K562 (cell line): ENCODE results near the gene POFUT2. TPM values are rescaled to one million over a fixed set of nuclear protein-coding genes. Genes with fewer than 3 reads are reported as not detected.
A peak's percentile ranks its signal among the peaks of the same experiment; 100 is the strongest.

ENCODE experiments used
- ATF2 ChIP-seq: sonication (generic); formaldehyde crosslinking; IDR thresholded peaks from 2 replicates; pipeline ENCODE4 v1.8.1; 2022; ENCODE audit warnings: missing genetic modification reagents
- BCOR ChIP-seq: fragments of 450-650 bp; IDR thresholded peaks from 2 replicates; pipeline ENCODE4 v1.6.1; 2016
- CHCHD3 ChIP-seq: fragments of 250-450 bp; sonication (Bioruptor Pico); IDR thresholded peaks from 2 replicates; pipeline ENCODE4 v2.1.2; 2022; ENCODE audit warnings: mild to moderate bottlenecking
- ELF4 ChIP-seq: fragments of 450-650 bp; formaldehyde crosslinking; IDR thresholded peaks from 2 replicates; pipeline ENCODE4 v1.4.0; 2022; ENCODE audit warnings: missing genetic modification characterization
- ETV6 ChIP-seq, 3 experiments: fragments of 150-350 bp in 1 of 3; sonication (generic) in 1 of 3; formaldehyde crosslinking in 1 of 3; IDR thresholded peaks; 2 replicates each; pipeline versions ENCODE4 v1.6.1 to v1.8.0; 2014 to 2022; ENCODE audit warnings: borderline replicate concordance in 2 of 3, low read depth in 2 of 3, antibody characterized with exemption in 1 of 3, low read length in 1 of 3, mild to moderate bottlenecking in 1 of 3, missing genetic modification reagents in 1 of 3
- EZH2 ChIP-seq: IDR thresholded peaks from 2 replicates; pipeline ENCODE4 v1.6.1; 2012; ENCODE audit warnings: low read depth, mild to moderate bottlenecking, inconsistent platforms, low read length, borderline replicate concordance
- FOXA1 ChIP-seq: fragments of 450-650 bp; IDR thresholded peaks from 2 replicates; pipeline ENCODE4 v1.6.1; 2016; ENCODE audit warnings: mild to moderate bottlenecking, borderline replicate concordance
- FOXJ3 ChIP-seq: sonication (generic); formaldehyde crosslinking; IDR thresholded peaks from 2 replicates; pipeline ENCODE4 v1.4.0; 2020; ENCODE audit warnings: mild to moderate bottlenecking, missing genetic modification reagents
- GATA2 ChIP-seq: sonication (generic); formaldehyde crosslinking; IDR thresholded peaks from 2 replicates; pipeline ENCODE4 v1.4.0; 2020; ENCODE audit warnings: mild to moderate bottlenecking, missing genetic modification reagents
- HCFC1 ChIP-seq: IDR thresholded peaks from 2 replicates; pipeline ENCODE4 v1.6.1; 2012; ENCODE audit warnings: low read depth, low read length, improper control_type of control experiment
- KLF16 ChIP-seq: IDR thresholded peaks from 2 replicates; pipeline ENCODE4 v1.6.1; 2016; ENCODE audit warnings: antibody characterized with exemption
- MBD1 ChIP-seq: fragments of 250-450 bp; sonication (Bioruptor Pico); IDR thresholded peaks from 2 replicates; pipeline ENCODE4 v1.8.0; 2022; ENCODE audit warnings: inconsistent platforms
- MLLT1 ChIP-seq, 2 experiments: fragments of 450-650 bp; IDR thresholded peaks; 2 replicates each; pipeline ENCODE4 v1.6.1; 2016
- NR3C1 ChIP-seq: sonication (generic); formaldehyde crosslinking; IDR thresholded peaks from 2 replicates; pipeline ENCODE4 v1.8.1; 2022; ENCODE audit warnings: missing genetic modification reagents
- POLR2A ChIP-seq: fragments of 450-650 bp; conservative IDR thresholded peaks from 2 replicates; pipeline ENCODE4 v1.6.1; 2016
- RBM39 ChIP-seq: fragments of 200-400 bp; formaldehyde crosslinking; optimal IDR thresholded peaks from 2 replicates; pipeline ENCODE3; 2018; ENCODE audit warnings: low read depth, low read length
- RHOXF2B ChIP-seq: fragments of 250-450 bp; sonication (Bioruptor Pico); conservative IDR thresholded peaks from 2 replicates; pipeline ENCODE4 v1.5.1; 2021
- TAF7 ChIP-seq: fragments of 450-650 bp; IDR thresholded peaks from 2 replicates; pipeline ENCODE4 v1.6.1; 2016; ENCODE audit warnings: missing genetic modification characterization, missing compliant biosample characterization
- XRCC4 ChIP-seq: IDR thresholded peaks from one replicate; pipeline ENCODE4 v1.6.1; 2011; ENCODE audit not compliant: insufficient read depth, insufficient read length; ENCODE audit errors: extremely low read depth
- ZC3H4 ChIP-seq: sonication (generic); formaldehyde crosslinking; IDR thresholded peaks from 2 replicates; pipeline ENCODE4 v1.9.0; 2021; ENCODE audit warnings: missing genetic modification reagents, borderline replicate concordance
- ZNF274 ChIP-seq: IDR thresholded peaks from 2 replicates; pipeline ENCODE4 v1.6.1; 2011; ENCODE audit warnings: low read depth, mild to moderate bottlenecking, low read length, moderate library complexity, borderline replicate concordance
- ZNF512 ChIP-seq: IDR thresholded peaks from 2 replicates; pipeline ENCODE4 v1.6.1; 2016; ENCODE audit warnings: missing genetic modification characterization, missing compliant biosample characterization
- polyA plus RNA-seq, 8 experiments: library from polyadenylated mRNA; depleted of rRNA in 4 of 8; stranded (reverse) in 5 of 8; unstranded in 3 of 8; fragments of >200 nt; fragmentation: Nextera tagmentation in 2 of 8; fragmentation: Illumina TruSeq in 1 of 8; extraction: Ambion mirVana in 2 of 8; extraction: Trizol in 1 of 8; gene quantifications; 2 replicates each; pipeline versions ENCODE4 v1.2.1 to v1.2.3, GENCODE V29; 2011 to 2014; ENCODE audit warnings: inconsistent platforms in 1 of 8, missing spikeins in 1 of 8
- total RNA-seq, 7 experiments: library from RNA; depleted of rRNA in 6 of 7; stranded (reverse); fragments of >200 nt in 6 of 7; fragmentation: Illumina TruSeq in 2 of 7; extraction: Trizol in 2 of 7; gene quantifications; 2 replicates each; pipeline versions ENCODE4 v1.2.1 to v1.2.3, GENCODE V29; 2011 to 2021; ENCODE audit warnings: low replicate concordance in 1 of 7

POFUT2 gene
- total and polyA plus RNA-seq, 9 of the 15 experiments (the other 6 are each of a cell fraction or from before 2014, with no cell fraction given), result 1.1 to 24.2 (median 11.0) TPM

- TF ChIP-seq ELF4 (CRISPR knock-in tag) (no peak; the same call in 1 of the 2 replicates), ZNF274 (no peak; the same call in 1 of the 2 replicates), POLR2A (no peak), ZNF512 (tag) (no peak), KLF16 (peak; percentile 97), EZH2 (no peak), RBM39 (no peak), CHCHD3 (CRISPR knock-in tag) (no peak), RHOXF2B (no peak), NR3C1 (CRISPR knock-in tag) (no peak), BCOR (peak; percentile 79), HCFC1 (no peak), ATF2 (no peak), ETV6 (IDR thresholded peaks at IDR 0.05; ENCODE audit: borderline replicate concordance in 1 of 2, low read depth in 2 of 2, low read length in 1 of 2) (no peak), ETV6 (CRISPR knock-in tag; IDR thresholded peaks at IDR 0.05; ENCODE audit: borderline replicate concordance) (no peak), ZC3H4 (CRISPR knock-in tag) (no peak; the same call in 1 of the 2 replicates), TAF7 (tag) (no peak), FOXA1 (no peak), GATA2 (peak; percentile 97), FOXJ3 (CRISPR knock-in tag) (no peak), XRCC4 (no peak), MBD1 (no peak), MLLT1 (IDR thresholded peaks at IDR 0.05) (peak in 1 of 2 experiments; percentile 62; a peak in 1 of 4 replicates)
Measured at GRCh38 chr21:45256912-45257672, 30.6 kb downstream of the POFUT2 start (continued).
